Measurements from ENCODE around the gene TWNK. TPM values are rescaled to one million over a fixed set of nuclear protein-coding genes. Genes with fewer than 3 reads are reported as not detected.

The TWNK gene
- total RNA-seq, 1 experiment from 2014 or later: 13.8 TPM

DNA sequence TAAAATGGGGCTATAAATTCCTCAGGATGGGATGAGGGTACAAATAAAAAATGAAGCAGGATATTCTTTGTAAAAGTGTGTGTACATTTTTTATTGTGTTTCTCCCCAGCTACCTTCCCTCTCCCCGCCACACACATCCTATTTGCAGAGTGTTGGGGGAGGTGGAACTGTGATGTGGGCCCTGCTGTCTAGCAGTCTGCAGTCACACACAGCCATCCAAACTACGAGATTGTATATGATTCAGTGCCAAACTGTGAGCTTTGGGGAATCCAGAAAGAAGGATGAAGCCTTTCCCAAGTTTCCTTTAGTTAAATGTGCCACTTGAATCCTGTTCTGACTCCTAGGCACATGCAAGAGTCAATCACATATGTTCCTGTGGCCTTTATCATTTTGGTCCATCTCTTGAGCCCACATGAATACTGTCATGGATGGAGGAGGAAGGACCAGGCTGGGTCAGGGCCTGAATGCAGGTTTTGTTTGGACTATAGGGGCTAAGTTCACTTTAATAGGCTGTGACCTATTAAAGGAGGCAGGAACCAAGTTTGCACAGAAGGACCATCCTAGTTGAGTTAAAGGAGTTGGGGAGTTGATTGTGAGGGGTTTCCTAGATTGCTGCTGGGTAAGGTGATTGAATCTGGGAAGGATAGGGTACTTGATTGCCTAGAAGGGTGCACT is 19.1 kb upstream of the TWNK start:
- intact Hi-C loops (cut with micrococcal nuclease; ENCODE audit: unreplicated experiment): loop anchor here (5.0 kb wide), 1 partner anchor 44 kb away; no protein-coding TSS in a partner anchor
- peak overlapping the region; percentile 57 for H3K27ac Mint-ChIP-seq (ENCODE audit: unreplicated experiment)
- H3K4me3 Mint-ChIP-seq (ENCODE audit: low read depth, unreplicated experiment): peak overlapping the region; percentile 80
- TF ChIP-seq, protein P1, sequence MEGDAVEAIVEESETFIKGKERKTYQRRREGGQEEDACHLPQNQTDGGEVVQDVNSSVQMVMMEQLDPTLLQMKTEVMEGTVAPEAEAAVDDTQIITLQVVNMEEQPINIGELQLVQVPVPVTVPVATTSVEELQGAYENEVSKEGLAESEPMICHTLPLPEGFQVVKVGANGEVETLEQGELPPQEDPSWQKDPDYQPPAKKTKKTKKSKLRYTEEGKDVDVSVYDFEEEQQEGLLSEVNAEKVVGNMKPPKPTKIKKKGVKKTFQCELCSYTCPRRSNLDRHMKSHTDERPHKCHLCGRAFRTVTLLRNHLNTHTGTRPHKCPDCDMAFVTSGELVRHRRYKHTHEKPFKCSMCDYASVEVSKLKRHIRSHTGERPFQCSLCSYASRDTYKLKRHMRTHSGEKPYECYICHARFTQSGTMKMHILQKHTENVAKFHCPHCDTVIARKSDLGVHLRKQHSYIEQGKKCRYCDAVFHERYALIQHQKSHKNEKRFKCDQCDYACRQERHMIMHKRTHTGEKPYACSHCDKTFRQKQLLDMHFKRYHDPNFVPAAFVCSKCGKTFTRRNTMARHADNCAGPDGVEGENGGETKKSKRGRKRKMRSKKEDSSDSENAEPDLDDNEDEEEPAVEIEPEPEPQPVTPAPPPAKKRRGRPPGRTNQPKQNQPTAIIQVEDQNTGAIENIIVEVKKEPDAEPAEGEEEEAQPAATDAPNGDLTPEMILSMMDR (IDR thresholded peaks at IDR 0.05; ENCODE audit: unreplicated experiment): no peak
- no TSS peak for BruUV-seq (replicated peaks)
- no peak for DNase-seq
- CTCF ChIA-PET: interaction anchor here (1.5 kb wide), 1 partner anchor 10 kb away, joined by 3 read pairs; no protein-coding TSS in a partner anchor
- no peaks in the 10 kb centered on the region for H3K27me3 Mint-ChIP-seq (ENCODE audit: unreplicated experiment)
- H3K9me3 Mint-ChIP-seq (ENCODE audit: low read depth, unreplicated experiment): no peaks in the 10 kb centered on the region
- peaks cover 19% of the 10 kb centered on the region for H3K4me1 Mint-ChIP-seq (ENCODE audit: low read depth, unreplicated experiment)
- H3K36me3 Mint-ChIP-seq (ENCODE audit: insufficient read depth, unreplicated experiment): peaks cover 24% of the 10 kb centered on the region

DNA sequence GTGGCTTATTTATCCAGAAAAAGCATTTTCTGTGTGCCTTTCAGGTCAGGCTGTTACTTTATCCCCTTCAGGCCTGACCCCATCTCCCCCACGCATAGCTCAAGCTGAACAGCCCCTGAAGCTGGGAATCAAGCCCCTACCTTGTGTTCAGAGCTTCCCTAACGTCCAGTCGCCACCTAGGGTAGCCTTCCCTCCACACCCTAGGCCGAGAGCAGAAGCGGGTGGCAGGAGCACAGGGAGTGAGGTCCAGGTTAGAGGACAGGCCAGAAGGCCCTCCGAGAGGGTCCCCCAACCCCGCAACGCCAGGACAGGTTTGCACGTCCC is 18.5 kb upstream of the TWNK start:
- H3K4me3 Mint-ChIP-seq (ENCODE audit: low read depth, unreplicated experiment): peak overlapping the region; percentile 80
- H3K27me3 Mint-ChIP-seq (ENCODE audit: unreplicated experiment): no peaks in the 10 kb centered on the region
- peak overlapping the region; percentile 57 for H3K27ac Mint-ChIP-seq (ENCODE audit: unreplicated experiment)

GRCh38 chr10:100969187-100970075 is 17.9 kb upstream of the TWNK start, which contains the start of gene SEMA4G:
Gene SEMA4G (plus strand): TSS chr10:100969504. CDS start chr10:100972913, 3,409 bp downstream.
- Mint-ChIP-seq H3K4me1 (ENCODE audit: low read depth, unreplicated experiment) (peaks cover 19% of the 10 kb centered on the region), H3K27me3 (ENCODE audit: unreplicated experiment) (no peaks in the 10 kb centered on the region), H3K9me3 (ENCODE audit: low read depth, unreplicated experiment) (no peaks in the 10 kb centered on the region), H3K4me3 (ENCODE audit: low read depth, unreplicated experiment) (peak within 1 kb of the TSS; percentile 80), H3K27ac (ENCODE audit: unreplicated experiment) (peak within 1 kb of the TSS; percentile 57), H3K36me3 (ENCODE audit: insufficient read depth, unreplicated experiment) (peaks cover 24% of the 10 kb centered on the region)
- no TSS peak for BruUV-seq (replicated peaks)
- TF ChIP-seq, protein P1 (IDR thresholded peaks at IDR 0.05; ENCODE audit: unreplicated experiment): peak; percentile 81
- intact Hi-C loops (cut with micrococcal nuclease; ENCODE audit: unreplicated experiment): loop anchor here (5.0 kb wide), 1 partner anchor 43 kb away; no protein-coding TSS in a partner anchor
- peak; percentile 58 for DNase-seq
- CTCF ChIA-PET: interaction anchor here (0.6 to 1.6 kb wide), 5 partner anchors 18 to 50 kb away, joined by 3 to 5 read pairs (median 3); partner anchors contain the start of genes MRPL43 and TWNK

More for the DNA sequence above, 18.5 kb upstream of the TWNK start:
- no peak for DNase-seq
- BruUV-seq (replicated peaks): no TSS peak
- Mint-ChIP-seq H3K36me3 (ENCODE audit: insufficient read depth, unreplicated experiment) (peaks cover 24% of the 10 kb centered on the region), H3K4me1 (ENCODE audit: low read depth, unreplicated experiment) (peaks cover 19% of the 10 kb centered on the region), H3K9me3 (ENCODE audit: low read depth, unreplicated experiment) (no peaks in the 10 kb centered on the region)
- CTCF ChIA-PET: no interaction called here
- TF ChIP-seq, protein P1 (IDR thresholded peaks at IDR 0.05; ENCODE audit: unreplicated experiment): no peak
- intact Hi-C loops (cut with micrococcal nuclease; ENCODE audit: unreplicated experiment): loop anchor here (5.0 kb wide), 1 partner anchor 43 kb away; no protein-coding TSS in a partner anchor

DNA sequence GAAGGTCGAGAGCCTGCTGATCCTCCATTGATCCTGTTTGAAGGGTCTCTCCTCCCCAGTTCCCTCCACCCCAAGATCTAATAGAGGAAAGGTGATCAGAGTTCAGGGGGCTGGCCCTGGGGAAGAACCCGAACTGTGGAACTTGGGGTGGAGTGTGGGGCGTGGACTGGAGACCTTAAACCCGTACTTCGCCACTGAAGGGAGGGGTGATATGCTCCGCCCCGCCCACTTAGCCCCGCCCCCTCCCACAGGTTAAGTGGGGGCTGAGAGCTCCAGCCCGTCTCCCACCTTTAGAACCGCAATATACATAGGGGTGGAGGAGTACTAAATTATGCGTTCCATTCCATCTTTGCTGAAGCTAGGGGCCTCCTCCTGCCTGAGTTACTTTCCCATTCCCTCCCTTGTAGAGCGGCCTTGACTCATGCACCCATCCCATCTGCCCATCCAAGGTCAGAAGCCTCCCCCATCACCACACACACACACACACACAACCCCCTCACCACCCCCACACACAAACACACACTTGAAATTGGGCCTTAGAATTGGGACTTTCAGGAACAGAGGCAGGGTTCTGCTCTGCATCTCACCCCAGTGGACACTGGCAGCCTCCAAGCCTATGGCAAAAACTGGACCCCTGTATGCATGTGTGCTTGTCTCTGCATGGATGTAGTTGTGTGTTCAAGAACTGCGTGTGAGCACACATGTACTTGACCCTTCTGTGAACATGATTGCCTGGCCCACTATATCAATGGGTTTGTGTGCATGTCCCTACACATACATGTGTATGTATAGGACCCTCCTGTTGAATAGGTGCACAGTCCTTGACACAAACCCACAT is 17.0 kb upstream of the TWNK start:
- CTCF ChIA-PET: interaction anchor here (0.9 to 1.6 kb wide), 4 partner anchors 17 to 49 kb away, joined by 3 to 5 read pairs (median 3); partner anchors contain the start of genes MRPL43 and TWNK
- peak overlapping the region; percentile 80 for H3K4me3 Mint-ChIP-seq (ENCODE audit: low read depth, unreplicated experiment)
- BruUV-seq (replicated peaks): no TSS peak
- no peaks in the 10 kb centered on the region for H3K9me3 Mint-ChIP-seq (ENCODE audit: low read depth, unreplicated experiment)
- TF ChIP-seq, protein P1 (IDR thresholded peaks at IDR 0.05; ENCODE audit: unreplicated experiment): no peak
- intact Hi-C loops (cut with micrococcal nuclease; ENCODE audit: unreplicated experiment): no loop called here
- peaks cover 24% of the 10 kb centered on the region for H3K36me3 Mint-ChIP-seq (ENCODE audit: insufficient read depth, unreplicated experiment)
- H3K27me3 Mint-ChIP-seq (ENCODE audit: unreplicated experiment): no peaks in the 10 kb centered on the region
- peak overlapping the region; percentile 39 for H3K27ac Mint-ChIP-seq (ENCODE audit: unreplicated experiment)
- peak; percentile 28 for DNase-seq
- H3K4me1 Mint-ChIP-seq (ENCODE audit: low read depth, unreplicated experiment): peaks cover 19% of the 10 kb centered on the region
